Breast epithelium (tissue), 4 donors: ENCODE measurements around the gene STRIT1. TPM values are rescaled to one million over a fixed set of nuclear protein-coding genes. Genes with fewer than 3 reads are reported as not detected.

Experiments used
- DNase-seq, 2 donors: peaks; one replicate each; pipeline ENCODE4 v3.0.0-alpha.2; 2019; ENCODE audit warnings: low spot score in 2 of 2
- H3K27ac ChIP-seq, 2 donors: fragments of 200-600 bp; sonication (generic) in 1 of 2; one replicate each; pipeline ENCODE4 v1.5.1; 2016 to 2019; ENCODE audit warnings: mild to moderate bottlenecking in 1 of 2
- H3K27me3 ChIP-seq, 2 donors: fragments of 200-600 bp; sonication (generic) in 1 of 2; one replicate each; pipeline versions ENCODE4 v1.5.1 to v1.6.0; 2017 to 2019; ENCODE audit warnings: control low read depth in 1 of 2, mild to moderate bottlenecking in 1 of 2
- H3K36me3 ChIP-seq: fragments of 200-600 bp; one replicate; pipeline ENCODE4 v1.5.1; 2019
- H3K4me1 ChIP-seq, 2 donors: fragments of 200-600 bp; sonication (generic); one replicate each; pipeline ENCODE4 v1.5.1; 2016 to 2019; ENCODE audit warnings: control low read depth in 1 of 2
- H3K4me3 ChIP-seq, 3 donors: fragments of 200-600 bp; sonication (generic); 1 replicate in 2 of 3; 2 replicates in 1 of 3; pipeline ENCODE4 v1.5.1; 2016 to 2019; ENCODE audit warnings: mild to moderate bottlenecking in 3 of 3, moderate library complexity in 2 of 3
- H3K9me3 ChIP-seq, 2 donors: fragments of 200-600 bp; sonication (generic) in 1 of 2; one replicate each; pipeline ENCODE4 v1.5.1; 2016 to 2019; ENCODE audit warnings: control low read depth in 1 of 2
- POLR2A ChIP-seq: fragments of 450-650 bp; IDR thresholded peaks from one replicate; pipeline ENCODE4 v1.6.1; 2016; ENCODE audit warnings: antibody characterized with exemption, mild to moderate bottlenecking, moderate library complexity
- POLR2AphosphoS5 ChIP-seq, 3 donors: sonication (generic); formaldehyde crosslinking; IDR thresholded peaks; one replicate each; pipeline ENCODE4 v1.6.1; 2017; ENCODE audit warnings: antibody characterized with exemption in 3 of 3
- intact Hi-C: fragments of 100-400 bp; cut with DNase I; formaldehyde crosslinking; loops from one replicate; pipeline ENCODE4 v1.15.1; 2023; ENCODE audit warnings: low total_unique reads
- total RNA-seq, 3 donors: library from RNA; depleted of rRNA; stranded (reverse); fragments of >200 nt; gene quantifications; one replicate each; pipeline ENCODE4 v1.1.0, GENCODE V29; 2016
- TF ChIP-seq, protein P1 (sequence below), 3 donors: fragments of 450-650 bp; IDR thresholded peaks; one replicate each; pipeline ENCODE4 v1.5.1; 2016 to 2017; ENCODE audit warnings: antibody characterized with exemption in 3 of 3, mild to moderate bottlenecking in 3 of 3, moderate library complexity in 3 of 3

Gene STRIT1
- total RNA-seq = under 1 TPM in 1 of 3 donors, not detected in 2; 0.32 TPM

DNA sequence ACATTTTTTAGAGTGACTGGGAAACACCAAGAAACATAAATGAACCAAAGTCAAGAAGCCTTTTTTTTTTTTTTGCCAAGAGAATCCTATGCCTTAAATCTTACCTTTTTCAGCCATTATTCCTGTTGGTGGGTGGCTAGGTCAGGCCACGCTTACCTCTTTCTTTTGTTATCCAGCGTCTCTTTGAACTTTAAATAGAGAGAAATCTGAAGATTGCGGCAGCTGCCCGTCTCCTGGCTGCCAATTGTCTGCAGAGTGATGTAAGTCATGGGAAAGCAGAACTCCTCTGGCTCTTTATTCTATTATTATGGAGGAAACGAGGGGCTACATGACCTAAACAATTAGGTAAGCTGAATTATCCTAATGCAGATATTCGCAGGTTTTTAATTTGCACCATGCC, at the start of gene STRIT1:
TSS of gene STRIT1 (minus strand) at position 168 of the 400 bp plus-strand sequence.
- DNase-seq = no peak
- intact Hi-C loops = no loop called here
- TF ChIP-seq, protein P1, sequence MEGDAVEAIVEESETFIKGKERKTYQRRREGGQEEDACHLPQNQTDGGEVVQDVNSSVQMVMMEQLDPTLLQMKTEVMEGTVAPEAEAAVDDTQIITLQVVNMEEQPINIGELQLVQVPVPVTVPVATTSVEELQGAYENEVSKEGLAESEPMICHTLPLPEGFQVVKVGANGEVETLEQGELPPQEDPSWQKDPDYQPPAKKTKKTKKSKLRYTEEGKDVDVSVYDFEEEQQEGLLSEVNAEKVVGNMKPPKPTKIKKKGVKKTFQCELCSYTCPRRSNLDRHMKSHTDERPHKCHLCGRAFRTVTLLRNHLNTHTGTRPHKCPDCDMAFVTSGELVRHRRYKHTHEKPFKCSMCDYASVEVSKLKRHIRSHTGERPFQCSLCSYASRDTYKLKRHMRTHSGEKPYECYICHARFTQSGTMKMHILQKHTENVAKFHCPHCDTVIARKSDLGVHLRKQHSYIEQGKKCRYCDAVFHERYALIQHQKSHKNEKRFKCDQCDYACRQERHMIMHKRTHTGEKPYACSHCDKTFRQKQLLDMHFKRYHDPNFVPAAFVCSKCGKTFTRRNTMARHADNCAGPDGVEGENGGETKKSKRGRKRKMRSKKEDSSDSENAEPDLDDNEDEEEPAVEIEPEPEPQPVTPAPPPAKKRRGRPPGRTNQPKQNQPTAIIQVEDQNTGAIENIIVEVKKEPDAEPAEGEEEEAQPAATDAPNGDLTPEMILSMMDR (IDR thresholded peaks at IDR 0.05) = no peak
- TF ChIP-seq POLR2AphosphoS5 (IDR thresholded peaks at IDR 0.05) = no peak
- TF ChIP-seq POLR2A = no peak

DNA sequence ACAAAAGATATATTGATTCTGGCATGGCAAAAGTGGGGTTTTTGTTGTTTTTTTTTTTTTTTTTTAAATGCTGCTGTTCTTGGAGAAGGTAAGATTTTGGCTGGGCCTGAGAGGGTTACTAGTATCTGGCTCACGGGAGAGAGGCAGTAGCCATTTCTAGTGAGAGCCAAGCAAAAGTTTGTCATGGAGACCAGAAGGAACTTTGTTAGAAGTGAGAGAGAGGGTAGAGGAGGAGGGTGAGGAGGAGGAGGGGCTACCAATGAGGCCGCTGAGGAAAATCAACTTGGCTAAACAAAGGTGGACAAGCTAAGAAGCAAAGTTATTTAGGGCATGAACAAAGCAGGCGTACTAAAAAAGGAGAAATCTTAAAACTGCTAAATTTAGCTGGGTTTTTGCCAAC, 48.9 kb upstream of the STRIT1 start:
- no peaks in the 10 kb centered on the region for H3K36me3 ChIP-seq
- no peak for DNase-seq
- TF ChIP-seq POLR2AphosphoS5 (IDR thresholded peaks at IDR 0.05) (no peak), POLR2A (no peak)
- TF ChIP-seq, protein P1 (IDR thresholded peaks at IDR 0.05) = no peak

More for the DNA sequence above, at the start of gene STRIT1:
- H3K36me3 ChIP-seq = no peaks in the 10 kb centered on the region
- no peak within 1 kb of the TSS for H3K27ac ChIP-seq
- no peaks in the 10 kb centered on the region for H3K27me3 ChIP-seq
- no peak within 1 kb of the TSS for H3K4me3 ChIP-seq
- peaks cover 7 to 24% of the 10 kb centered on the region in 2 donors for H3K9me3 ChIP-seq
- no peaks in the 10 kb centered on the region for H3K4me1 ChIP-seq

GRCh38 chr3:155339052-155339451, 45.6 kb upstream of the STRIT1 start:
- intact Hi-C loops = no loop called here
- H3K4me3 ChIP-seq = no peak overlapping the region
- H3K27me3 ChIP-seq = no peaks in the 10 kb centered on the region
- no peaks in the 10 kb centered on the region for H3K9me3 ChIP-seq
- H3K36me3 ChIP-seq = no peaks in the 10 kb centered on the region
- no peaks in the 10 kb centered on the region for H3K4me1 ChIP-seq
- no peak for DNase-seq
- H3K27ac ChIP-seq = no peak overlapping the region
- TF ChIP-seq POLR2AphosphoS5 (IDR thresholded peaks at IDR 0.05) = no peak

More for the DNA sequence above, 48.9 kb upstream of the STRIT1 start:
- Histone ChIP-seq H3K27me3 (no peaks in the 10 kb centered on the region), H3K4me3 (no peak overlapping the region), H3K4me1 (no peaks in the 10 kb centered on the region), H3K9me3 (no peaks in the 10 kb centered on the region), H3K27ac (no peak overlapping the region)
- intact Hi-C loops = no loop called here

- Histone ChIP-seq H3K9me3 (no peaks in the 10 kb centered on the region), H3K4me1 (no peaks in the 10 kb centered on the region), H3K36me3 (no peaks in the 10 kb centered on the region), H3K4me3 (no peak overlapping the region), H3K27ac (no peak overlapping the region), H3K27me3 (no peaks in the 10 kb centered on the region)
- no peak for TF ChIP-seq POLR2AphosphoS5 (IDR thresholded peaks at IDR 0.05)
- TF ChIP-seq, protein P1 (IDR thresholded peaks at IDR 0.05) = no peak
- TF ChIP-seq POLR2A = no peak
- intact Hi-C loops = no loop called here
- DNase-seq = no peak
Observed at GRCh38 chr3:155335724-155336354, 42.4 kb upstream of the STRIT1 start.

DNA sequence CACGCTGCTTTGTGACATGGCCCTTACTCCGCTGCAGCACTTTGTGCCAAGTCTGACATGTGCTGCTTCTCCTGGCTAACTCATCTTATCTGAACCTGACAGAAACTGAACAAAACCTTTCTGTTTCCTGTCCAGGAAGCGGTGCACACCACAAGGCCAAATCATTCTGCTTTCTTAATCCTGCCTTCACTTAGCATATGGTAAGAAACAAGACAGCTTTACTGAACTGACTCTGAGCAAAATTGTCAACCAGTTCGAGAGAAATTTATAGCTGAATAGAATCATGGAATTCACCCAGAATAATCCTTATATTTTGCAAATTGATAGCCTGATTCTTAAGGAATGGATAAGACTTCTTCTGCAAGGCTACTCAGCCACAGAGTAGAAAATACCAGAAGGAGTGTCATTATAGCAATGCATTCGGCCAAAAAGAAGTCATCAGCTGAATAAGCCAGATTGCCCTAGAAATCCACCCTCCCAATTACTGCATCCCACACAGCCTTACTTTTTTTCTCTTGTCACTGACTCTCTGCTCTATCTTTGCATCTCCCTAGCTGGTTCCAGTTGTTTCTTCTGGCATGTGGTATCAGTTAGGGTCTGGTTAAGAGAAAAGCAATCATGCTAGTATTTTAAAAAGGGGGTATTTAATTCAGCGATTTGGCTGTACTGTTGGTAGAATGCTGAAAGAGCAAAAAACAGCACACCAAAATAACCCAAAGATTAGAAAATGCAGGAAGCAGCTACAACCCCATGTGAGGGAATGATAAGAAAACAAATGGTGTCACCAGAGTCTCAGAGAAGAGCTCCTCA, 41.6 kb upstream of the STRIT1 start:
- Histone ChIP-seq H3K27me3 (no peaks in the 10 kb centered on the region), H3K9me3 (no peaks in the 10 kb centered on the region), H3K36me3 (no peaks in the 10 kb centered on the region), H3K4me3 (no peak overlapping the region), H3K4me1 (no peaks in the 10 kb centered on the region), H3K27ac (no peak overlapping the region)
- no peak for DNase-seq
- intact Hi-C loops = no loop called here
- TF ChIP-seq POLR2A = no peak
- TF ChIP-seq, protein P1 (IDR thresholded peaks at IDR 0.05) = no peak
- no peak for TF ChIP-seq POLR2AphosphoS5 (IDR thresholded peaks at IDR 0.05)
